Measurements from ENCODE around the gene JMJD4.

- TF ChIP-seq, protein P1, sequence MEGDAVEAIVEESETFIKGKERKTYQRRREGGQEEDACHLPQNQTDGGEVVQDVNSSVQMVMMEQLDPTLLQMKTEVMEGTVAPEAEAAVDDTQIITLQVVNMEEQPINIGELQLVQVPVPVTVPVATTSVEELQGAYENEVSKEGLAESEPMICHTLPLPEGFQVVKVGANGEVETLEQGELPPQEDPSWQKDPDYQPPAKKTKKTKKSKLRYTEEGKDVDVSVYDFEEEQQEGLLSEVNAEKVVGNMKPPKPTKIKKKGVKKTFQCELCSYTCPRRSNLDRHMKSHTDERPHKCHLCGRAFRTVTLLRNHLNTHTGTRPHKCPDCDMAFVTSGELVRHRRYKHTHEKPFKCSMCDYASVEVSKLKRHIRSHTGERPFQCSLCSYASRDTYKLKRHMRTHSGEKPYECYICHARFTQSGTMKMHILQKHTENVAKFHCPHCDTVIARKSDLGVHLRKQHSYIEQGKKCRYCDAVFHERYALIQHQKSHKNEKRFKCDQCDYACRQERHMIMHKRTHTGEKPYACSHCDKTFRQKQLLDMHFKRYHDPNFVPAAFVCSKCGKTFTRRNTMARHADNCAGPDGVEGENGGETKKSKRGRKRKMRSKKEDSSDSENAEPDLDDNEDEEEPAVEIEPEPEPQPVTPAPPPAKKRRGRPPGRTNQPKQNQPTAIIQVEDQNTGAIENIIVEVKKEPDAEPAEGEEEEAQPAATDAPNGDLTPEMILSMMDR (IDR thresholded peaks at IDR 0.05; ENCODE audit: low read length), result no peak
- TF ChIP-seq EZH2 (optimal IDR thresholded peaks at IDR 0.05; ENCODE audit: low read depth, low read length), result no peak
- no peak for TF ChIP-seq EZH2phosphoT487 (IDR thresholded peaks at IDR 0.05; ENCODE audit: low read length)
These were observed 4.5 kb upstream of the JMJD4 start for GRCh38 chr1:227739636-227740035.

Data from MM.1S (cell line).